LNCAP (cell line): ENCODE data around the gene PKNOX2.

Experiments used
- TF ChIP-seq, protein P1 (sequence below): fragments of 450-650 bp; IDR thresholded peaks from 2 replicates; pipeline ENCODE4 v1.5.1; 2017; ENCODE audit warnings: mild to moderate bottlenecking

PKNOX2 gene

DNA sequence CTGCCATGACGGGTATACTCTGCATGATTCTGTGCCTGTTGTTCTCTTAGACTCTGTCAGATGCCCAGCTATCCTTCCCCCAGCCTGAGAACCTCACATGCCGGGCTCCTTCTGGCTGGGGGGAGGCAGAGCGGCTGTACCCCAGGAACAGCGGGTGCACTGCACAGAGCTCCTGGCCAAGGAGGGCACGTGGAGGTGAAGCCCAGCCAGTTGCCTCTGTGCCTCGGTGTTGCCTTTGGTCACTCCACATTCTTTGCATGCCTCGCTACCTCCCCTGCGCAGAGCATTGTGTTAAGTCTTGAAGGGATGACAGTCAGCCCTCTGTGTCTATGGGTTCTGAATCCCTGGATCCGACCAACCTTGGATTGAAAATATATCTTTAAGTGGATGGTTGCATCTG, 253.8 kb downstream of the PKNOX2 start:
- TF ChIP-seq, protein P1, sequence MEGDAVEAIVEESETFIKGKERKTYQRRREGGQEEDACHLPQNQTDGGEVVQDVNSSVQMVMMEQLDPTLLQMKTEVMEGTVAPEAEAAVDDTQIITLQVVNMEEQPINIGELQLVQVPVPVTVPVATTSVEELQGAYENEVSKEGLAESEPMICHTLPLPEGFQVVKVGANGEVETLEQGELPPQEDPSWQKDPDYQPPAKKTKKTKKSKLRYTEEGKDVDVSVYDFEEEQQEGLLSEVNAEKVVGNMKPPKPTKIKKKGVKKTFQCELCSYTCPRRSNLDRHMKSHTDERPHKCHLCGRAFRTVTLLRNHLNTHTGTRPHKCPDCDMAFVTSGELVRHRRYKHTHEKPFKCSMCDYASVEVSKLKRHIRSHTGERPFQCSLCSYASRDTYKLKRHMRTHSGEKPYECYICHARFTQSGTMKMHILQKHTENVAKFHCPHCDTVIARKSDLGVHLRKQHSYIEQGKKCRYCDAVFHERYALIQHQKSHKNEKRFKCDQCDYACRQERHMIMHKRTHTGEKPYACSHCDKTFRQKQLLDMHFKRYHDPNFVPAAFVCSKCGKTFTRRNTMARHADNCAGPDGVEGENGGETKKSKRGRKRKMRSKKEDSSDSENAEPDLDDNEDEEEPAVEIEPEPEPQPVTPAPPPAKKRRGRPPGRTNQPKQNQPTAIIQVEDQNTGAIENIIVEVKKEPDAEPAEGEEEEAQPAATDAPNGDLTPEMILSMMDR, result no peak

DNA sequence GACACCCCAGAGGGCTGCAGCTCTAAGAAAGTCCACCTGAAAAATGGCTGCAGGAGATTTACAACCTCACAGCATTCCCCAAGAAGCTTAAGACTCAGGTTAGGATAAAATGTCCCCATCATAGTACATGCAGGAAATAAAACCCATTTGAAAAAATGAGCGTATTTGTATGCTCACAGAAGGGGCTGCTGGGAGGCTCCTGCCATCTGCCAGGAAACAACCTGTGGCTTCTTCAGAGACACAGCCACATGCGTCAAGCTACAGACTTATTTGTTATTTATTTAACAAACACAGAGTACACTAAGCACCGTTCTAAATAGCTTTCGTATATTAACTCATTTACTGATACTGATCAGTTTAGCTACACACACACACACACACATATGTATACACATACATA, 258.1 kb downstream of the PKNOX2 start:
- TF ChIP-seq, protein P1, result no peak

DNA sequence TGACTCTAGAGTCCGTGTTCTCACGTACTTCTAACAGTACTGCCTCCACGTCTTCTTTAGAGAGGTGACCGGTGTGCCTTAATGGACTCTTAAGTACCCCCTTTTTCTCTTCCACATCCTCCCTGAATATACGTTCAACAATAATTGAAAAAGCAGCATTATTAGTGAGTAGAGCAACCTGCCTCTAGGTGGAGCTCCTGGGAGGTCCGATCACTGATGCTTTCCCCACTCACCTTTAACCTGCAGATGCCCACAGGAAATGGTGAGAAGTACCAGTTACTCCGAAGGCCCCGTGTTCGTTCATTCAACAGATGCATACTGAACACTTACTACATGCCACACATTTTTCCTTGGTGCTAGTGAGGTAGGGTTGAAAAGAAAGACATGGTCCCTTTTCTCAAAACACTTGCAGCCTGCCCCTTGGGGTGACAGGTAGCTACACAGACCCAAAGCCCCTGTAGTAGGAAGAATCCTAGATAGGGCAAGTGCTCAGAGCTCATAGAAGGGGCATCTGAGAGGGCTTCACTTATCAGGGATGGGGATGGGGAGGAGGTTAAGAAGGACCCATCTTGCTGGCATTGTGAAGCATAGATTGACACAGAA, 258.8 kb downstream of the PKNOX2 start:
- TF ChIP-seq, protein P1, result peak; percentile 83

DNA sequence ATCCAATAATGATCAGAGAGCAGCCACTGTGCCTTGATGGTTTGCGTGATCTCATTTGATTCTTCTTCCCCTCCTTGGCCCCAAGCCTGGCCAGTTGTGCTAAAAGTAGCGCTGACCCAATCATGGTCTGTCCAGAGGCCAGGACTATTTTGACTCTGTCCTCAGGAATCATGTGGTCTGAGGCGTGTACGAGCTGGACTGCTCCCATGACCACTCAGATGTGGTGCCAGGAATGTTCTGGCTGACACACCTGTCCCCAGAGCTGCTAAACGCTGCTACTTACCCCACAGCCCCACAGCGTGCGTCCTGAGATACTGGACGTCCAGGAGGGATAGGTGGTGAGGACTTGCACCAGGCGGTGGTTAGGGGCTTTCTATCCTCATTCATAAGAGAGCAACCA, 261.1 kb downstream of the PKNOX2 start:
- TF ChIP-seq, protein P1, result no peak

DNA sequence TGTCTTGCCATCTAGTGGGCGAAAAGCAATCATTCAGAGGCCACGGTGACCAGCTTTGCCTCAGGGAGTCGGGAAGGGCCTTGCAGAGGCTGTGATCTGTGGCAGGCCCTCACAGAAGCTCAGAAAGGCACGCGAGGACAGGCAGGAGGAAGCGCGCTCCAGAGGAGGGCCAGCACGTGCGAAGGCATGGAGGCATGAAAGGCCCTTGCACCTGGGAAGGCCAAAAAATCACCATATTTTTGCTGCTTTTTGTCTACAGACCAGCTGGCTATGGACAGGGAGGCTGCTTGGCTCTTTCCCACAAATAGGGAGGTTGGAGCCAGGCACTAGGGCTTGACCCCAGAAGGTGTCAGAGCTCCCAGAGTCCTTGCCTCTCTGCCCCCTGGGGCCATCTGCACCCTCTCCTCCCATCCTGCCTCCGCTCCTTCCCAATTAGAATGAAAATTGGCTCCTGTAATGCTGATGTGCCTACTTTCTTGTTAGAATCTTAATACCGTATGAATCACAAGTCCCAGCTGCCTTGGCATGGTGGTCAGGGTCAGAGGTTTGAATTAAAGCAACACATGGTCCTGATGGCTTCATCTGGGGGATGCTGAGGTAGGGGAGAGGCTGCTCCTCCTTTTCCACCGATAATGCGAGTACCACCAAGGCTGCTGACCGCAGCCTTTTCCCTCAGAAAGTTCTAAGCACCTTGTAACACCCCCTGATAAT, 262.4 kb downstream of the PKNOX2 start:
- TF ChIP-seq, protein P1, result no peak

DNA sequence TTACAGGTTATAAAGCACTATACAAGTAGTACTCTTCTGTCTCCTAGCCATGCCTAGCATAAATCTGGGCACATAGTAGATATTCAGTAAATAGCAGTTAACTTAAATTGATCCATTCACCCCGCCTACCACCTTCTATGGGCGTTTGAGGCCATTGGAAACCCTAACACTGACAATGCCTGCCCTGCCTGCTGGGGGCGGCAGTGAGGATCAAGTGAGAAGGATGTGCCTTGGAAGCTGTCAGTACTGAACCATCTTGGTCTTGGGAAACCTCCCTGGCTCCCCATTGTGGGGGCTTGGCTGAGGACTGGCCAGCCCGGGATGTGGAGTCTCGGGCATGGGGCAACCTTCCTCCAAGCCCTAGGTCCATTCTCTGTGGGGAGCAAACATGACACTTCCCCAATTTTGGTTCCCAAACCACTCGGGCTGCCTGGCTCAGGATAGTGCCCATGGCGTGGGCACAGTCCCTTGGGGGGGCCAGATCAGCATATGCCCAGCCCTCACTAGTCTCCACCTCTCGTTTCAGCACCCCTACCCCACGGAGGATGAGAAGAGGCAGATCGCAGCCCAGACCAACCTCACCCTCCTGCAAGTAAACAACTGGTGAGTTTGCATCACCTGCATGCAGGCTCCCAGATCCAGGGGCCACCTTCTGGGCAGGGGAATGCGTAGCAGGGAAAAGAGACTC, 264.1 kb downstream of the PKNOX2 start:
- TF ChIP-seq, protein P1, result no peak

DNA sequence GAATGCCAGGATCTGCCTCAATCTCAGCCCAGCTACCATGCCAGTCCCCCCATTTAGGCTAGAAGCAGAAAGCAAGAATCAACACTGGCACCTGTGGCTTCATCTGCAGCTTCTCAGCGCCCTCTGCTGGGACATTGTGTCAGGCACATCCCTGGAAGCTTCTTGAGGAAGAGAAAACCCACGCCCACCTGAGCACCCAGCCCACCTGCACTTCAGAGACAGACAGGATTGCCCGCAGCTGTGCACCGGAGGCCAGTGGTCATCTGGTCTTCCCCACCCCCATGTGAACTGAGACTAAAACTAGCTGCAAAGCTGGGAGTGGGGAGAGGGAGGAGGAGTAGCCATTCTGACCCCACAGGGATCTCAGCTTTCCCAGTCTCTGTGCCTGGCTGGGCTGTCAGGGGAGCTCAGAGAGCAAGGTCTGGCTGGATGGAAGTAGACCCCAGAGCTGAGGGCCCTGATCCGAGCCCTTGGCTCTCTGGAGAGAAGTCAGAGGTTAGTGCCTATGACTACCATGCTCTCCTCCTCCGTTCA, 264.7 kb downstream of the PKNOX2 start:
- TF ChIP-seq, protein P1, result peak; percentile 93
